HG02852 (cell line): ENCODE measurements around the gene GPC1.

Source experiments
- ATAC-seq: cut with Tn5 transposase; IDR thresholded peaks from one replicate; pipeline ENCODE4 v1.9.1; 2021; ENCODE audit warnings: mild to moderate bottlenecking, moderate library complexity; ENCODE audit not compliant: unreplicated experiment

GPC1 gene

GRCh38 chr2:240511351-240512108 is 76.1 kb downstream of the GPC1 start:
- no peak for ATAC-seq

- ATAC-seq, result no peak
These were observed 76.6 kb downstream of the GPC1 start for GRCh38 chr2:240512109-240512485.

GRCh38 chr2:240512666-240513535 is 77.4 kb downstream of the GPC1 start:
- ATAC-seq, result no peak

DNA sequence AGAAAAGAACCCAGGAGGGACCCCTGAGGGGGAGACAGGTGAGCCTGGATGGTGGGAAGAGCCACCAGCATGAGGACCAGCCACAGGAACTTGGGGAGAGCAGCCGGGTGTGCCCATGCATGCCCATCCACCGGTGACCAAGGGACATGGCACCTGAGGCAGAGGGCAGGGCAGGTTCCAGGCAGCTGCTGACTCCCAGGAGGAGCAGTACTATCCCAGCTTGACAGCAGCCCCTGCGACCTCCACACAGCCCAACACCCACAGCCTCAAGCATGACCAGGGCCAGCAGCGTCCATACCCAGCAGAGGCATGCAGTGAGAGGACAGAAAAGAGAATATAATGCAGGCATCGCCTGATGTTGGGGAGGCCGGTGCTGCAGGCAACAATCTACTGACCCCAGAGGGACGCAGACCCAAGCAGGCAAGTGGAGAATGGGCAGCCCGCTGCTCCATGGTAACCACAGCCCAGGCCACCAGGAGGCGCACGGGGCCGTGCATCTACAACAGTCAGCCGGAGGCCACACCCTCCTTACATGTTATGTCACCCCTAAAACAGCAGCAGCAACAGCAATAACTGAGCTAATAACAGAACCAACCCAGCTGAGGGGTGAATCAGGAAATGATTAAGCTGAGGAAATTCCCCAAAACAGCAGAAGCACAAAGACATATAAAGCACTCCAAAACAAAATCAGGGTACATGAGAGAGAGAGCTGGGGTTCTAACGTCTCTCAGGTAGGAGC is 78.3 kb downstream of the GPC1 start:
- peak; percentile 97 for ATAC-seq

DNA sequence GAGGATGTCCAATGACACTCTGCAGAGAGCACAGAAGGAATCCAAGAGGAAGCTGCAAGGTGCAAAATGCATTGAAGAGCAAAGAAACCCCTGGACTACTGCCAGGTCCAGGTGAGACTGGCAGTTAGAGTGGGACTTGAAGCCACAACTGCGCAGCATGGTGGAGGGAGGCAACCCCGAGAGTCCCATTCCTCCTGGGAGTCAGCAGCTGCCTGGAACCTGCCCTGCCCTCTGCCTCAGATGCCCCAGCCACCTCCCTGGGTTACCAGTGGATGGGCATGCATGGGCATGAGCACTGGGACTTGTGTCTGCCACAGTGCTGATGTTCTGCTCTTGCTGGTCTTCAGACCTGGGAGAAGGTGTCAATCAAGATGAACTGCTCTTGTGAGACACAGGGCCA is 79.2 kb downstream of the GPC1 start:
- no peak for ATAC-seq

GRCh38 chr2:240517342-240517741 is 81.9 kb downstream of the GPC1 start:
- ATAC-seq, result no peak
